ENCODE measurements around the gene AADACL4. TPM values are rescaled to one million over a fixed set of nuclear protein-coding genes. Genes with fewer than 3 reads are reported as not detected.
"Not testable (repeated sequence)": the region's sequence is repeated elsewhere in the genome, so short reads cannot be mapped to it uniquely, and the experiment has no call there.

AADACL4 gene
- total and polyA plus RNA-seq, 11 donors, result not detected

DNA sequence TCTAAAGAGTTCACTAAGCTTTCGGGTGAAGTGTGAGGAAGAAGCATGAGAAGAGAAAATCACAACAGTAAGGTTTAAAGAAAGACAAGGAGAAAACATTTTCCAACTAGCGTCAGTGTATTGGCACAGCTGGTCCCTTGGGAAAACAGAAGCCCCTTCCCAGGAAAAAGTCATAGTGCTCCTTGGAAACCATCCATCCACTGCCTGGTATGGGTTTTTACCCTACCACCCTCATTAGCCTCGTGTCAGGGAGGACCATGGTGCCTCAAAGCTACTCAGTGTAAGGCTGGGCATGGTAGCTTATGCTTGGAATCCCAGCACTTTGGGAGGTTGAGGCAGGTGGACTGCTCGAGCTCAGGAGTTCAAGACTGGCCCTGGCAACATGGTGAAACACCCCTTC, 12.7 kb downstream of the AADACL4 start:
- ATAC-seq (no peak), DNase-seq (no peak)
- WGBS, 4 donors, result 89 to 92% (median 91%) methylated on average over 4 of the region's 4 CpGs
- no peak for TF ChIP-seq POLR2A (IDR thresholded peaks at IDR 0.05)
- TF ChIP-seq, protein P1, sequence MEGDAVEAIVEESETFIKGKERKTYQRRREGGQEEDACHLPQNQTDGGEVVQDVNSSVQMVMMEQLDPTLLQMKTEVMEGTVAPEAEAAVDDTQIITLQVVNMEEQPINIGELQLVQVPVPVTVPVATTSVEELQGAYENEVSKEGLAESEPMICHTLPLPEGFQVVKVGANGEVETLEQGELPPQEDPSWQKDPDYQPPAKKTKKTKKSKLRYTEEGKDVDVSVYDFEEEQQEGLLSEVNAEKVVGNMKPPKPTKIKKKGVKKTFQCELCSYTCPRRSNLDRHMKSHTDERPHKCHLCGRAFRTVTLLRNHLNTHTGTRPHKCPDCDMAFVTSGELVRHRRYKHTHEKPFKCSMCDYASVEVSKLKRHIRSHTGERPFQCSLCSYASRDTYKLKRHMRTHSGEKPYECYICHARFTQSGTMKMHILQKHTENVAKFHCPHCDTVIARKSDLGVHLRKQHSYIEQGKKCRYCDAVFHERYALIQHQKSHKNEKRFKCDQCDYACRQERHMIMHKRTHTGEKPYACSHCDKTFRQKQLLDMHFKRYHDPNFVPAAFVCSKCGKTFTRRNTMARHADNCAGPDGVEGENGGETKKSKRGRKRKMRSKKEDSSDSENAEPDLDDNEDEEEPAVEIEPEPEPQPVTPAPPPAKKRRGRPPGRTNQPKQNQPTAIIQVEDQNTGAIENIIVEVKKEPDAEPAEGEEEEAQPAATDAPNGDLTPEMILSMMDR (IDR thresholded peaks at IDR 0.05), result no peak
- intact Hi-C loops (cut with DNase I), result loop anchor here in 9 of 10 donors (5.0 to 10.0 kb wide), 5 partner anchors 339 to 384 kb away; no protein-coding TSS in a partner anchor
- H3K27me3 ChIP-seq, result no peaks in the 10 kb centered on the region
- H3K4me1 ChIP-seq, result peaks cover 0 to 6% (median 1%) of the 10 kb centered on the region in 12 donors
- no peaks in the 10 kb centered on the region for H3K36me3 ChIP-seq
- H3K4me3 ChIP-seq, result no peak overlapping the region
- H3K9me3 ChIP-seq, result no peaks in the 10 kb centered on the region
- no peak overlapping the region for H3K27ac ChIP-seq

DNA sequence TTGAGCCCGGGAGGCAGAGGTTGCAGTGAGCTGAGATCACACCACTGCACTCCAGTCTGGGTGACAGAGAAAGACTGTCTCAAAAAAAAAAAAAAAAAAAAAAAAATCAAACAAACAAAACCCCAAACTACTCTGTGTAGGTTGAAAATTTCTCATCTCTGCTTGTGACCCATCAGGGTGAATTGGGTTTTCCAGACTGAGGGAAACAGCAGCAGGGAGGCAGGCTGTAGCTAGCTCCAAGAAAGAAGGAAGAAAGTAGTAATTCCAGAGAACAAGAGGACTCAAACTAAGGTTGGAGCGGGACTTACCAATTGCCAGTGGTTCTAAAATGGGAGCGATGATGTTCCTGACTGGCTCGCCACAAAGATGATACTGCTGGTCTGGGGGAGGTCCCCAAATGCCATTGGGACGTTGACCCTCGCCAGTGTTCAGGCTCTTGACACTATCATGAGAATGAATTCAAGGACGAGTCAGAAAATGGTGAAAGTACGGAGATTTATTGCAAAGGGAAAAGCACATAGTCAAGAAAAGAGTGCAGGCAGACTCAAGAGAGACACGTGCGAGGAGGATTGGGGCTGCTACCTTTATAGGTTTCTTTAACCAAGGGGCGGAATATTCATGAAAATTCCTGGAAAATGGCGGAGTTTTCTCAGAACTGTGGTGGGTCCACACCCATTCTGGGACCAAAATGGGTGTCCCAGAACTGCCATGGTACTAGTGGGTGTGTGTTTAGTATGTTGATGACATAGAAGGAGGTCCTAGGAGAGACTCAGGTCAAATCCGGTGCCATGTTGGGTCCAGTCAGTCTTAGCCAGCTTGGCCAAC, 13.4 kb downstream of the AADACL4 start:
- H3K27me3 ChIP-seq, result no peaks in the 10 kb centered on the region
- no peak overlapping the region for H3K4me3 ChIP-seq
- H3K4me1 ChIP-seq, result peaks cover 0 to 6% (median 1%) of the 10 kb centered on the region in 12 donors
- WGBS, 4 donors, result 91 to 97% (median 95%) methylated on average over 13 of the region's 13 CpGs
- no peak for DNase-seq
- intact Hi-C loops (cut with DNase I), result loop anchor here in 9 of 10 donors (5.0 to 10.0 kb wide), 5 partner anchors 340 to 385 kb away; no protein-coding TSS in a partner anchor
- no peaks in the 10 kb centered on the region for H3K9me3 ChIP-seq
- TF ChIP-seq POLR2A (IDR thresholded peaks at IDR 0.05), result no peak
- TF ChIP-seq, protein P1 (IDR thresholded peaks at IDR 0.05), result no peak
- H3K27ac ChIP-seq, result no peak overlapping the region
- ATAC-seq, result no peak
- H3K36me3 ChIP-seq, result no peaks in the 10 kb centered on the region

DNA sequence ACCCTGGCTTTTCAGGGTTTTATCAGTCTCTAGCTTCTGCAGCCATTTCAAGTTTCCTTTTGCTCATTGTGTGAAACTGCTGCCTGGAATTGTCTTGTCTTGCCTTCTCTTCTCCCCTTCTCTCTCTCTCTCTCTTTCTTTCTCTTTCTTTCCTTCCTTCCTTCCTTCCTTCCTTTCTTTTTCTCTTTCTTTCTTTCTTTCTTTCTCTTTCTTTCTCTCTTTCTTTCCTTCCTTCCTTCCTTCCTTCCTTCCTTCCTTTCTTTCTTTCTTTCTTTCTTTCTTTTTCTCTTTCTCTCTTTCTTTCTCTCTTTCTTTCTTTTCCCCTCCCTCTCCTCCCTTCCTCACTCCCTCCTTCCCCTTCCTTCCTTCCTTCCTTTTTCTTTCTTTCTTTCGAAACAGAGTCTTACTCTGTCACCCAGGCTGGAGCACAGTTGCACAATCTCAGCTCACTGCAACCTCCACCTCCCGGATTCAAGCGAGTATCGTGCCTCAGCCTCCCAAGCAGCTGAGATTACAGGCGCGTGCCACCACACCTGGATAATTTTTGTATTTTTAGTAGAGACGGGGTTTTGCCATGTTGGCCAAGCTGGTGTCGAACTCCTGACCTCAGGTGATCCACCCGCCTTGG, 14.1 kb downstream of the AADACL4 start:
- 87 to 95% (median 92%) methylated on average over 9 of the region's 9 CpGs for WGBS, 4 donors
- ATAC-seq, H3K4me3 ChIP-seq, H3K36me3 ChIP-seq, H3K27me3 ChIP-seq, DNase-seq, H3K27ac ChIP-seq, H3K4me1 ChIP-seq, H3K9me3 ChIP-seq: not testable (repeated sequence)
- intact Hi-C loops (cut with DNase I), result loop anchor here (1.0 to 10.0 kb wide), 9 partner anchors 37 to 386 kb away; no protein-coding TSS in a partner anchor

DNA sequence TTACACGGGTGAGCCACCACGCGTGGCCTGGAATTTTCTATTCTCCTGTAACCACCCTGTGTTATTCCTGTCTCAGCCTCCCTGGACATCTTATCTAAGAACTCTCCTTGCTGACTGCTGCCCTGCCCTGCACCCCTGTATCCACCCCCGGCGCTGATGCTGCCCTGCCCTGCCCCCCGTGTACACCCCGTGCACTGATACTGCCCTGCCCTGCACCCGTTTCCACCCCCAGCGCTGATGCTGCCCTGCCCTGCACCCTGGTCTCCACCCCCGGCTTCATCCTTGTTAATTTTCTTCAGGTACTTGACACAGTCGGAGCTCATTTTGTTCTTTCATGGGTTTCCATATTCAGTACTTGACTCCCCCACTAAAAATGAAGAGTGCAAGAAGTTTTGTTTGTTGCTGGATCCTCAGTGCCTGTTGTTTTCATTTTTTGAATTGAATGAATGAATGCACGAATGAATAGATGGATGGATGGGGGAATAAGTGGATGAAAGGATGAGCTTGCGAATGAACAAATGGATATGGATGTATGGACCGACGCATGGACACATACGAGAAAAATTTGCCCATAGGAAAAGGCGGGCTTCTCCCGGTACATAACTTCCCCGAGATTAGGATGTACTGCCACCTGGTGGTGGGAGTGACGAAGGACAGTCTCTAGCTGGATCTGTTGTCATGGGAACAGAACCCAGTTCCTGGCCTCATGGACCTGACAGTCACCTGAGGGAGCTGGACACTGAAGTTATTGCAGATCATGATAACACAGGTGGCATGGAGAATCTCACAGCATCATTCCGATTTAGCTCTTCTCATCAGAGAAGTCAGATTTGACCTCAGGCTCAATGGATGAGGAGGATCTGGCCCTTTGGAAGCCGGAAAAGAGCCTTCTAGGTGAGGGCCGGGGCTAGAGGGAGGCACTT, 14.9 kb downstream of the AADACL4 start:
- DNase-seq (peak; percentile 60 to 73 (median 64)), ATAC-seq (peak; percentile 65 to 88 (median 86))
- peaks cover 0 to 12% (median 2%) of the 10 kb centered on the region in 12 donors for H3K9me3 ChIP-seq
- no peak overlapping the region for H3K27ac ChIP-seq
- intact Hi-C loops (cut with DNase I), result loop anchor here (1.0 to 10.0 kb wide), 9 partner anchors 38 to 386 kb away; no protein-coding TSS in a partner anchor
- TF ChIP-seq, protein P1 (IDR thresholded peaks at IDR 0.05), result peak; percentile 93 to 99 (median 96)
- TF ChIP-seq POLR2A (IDR thresholded peaks at IDR 0.05), result no peak
- H3K27me3 ChIP-seq, result no peaks in the 10 kb centered on the region
- no peak overlapping the region for H3K4me3 ChIP-seq
- peaks cover 0 to 6% (median 1%) of the 10 kb centered on the region in 12 donors for H3K4me1 ChIP-seq
- no peaks in the 10 kb centered on the region for H3K36me3 ChIP-seq
- WGBS, 4 donors, result 39 to 42% (median 40%) methylated on average over 23 of the region's 23 CpGs

Measured in heart left ventricle (tissue), 16 donors.